Breast epithelium (tissue), 3 donors: Measurements from ENCODE around the gene TOX2.

ENCODE experiments used
- POLR2A ChIP-seq: fragments of 450-650 bp; IDR thresholded peaks from one replicate; pipeline ENCODE4 v1.6.1; 2016; ENCODE audit warnings: antibody characterized with exemption, mild to moderate bottlenecking, moderate library complexity
- POLR2AphosphoS5 ChIP-seq, 3 donors: sonication (generic); formaldehyde crosslinking; IDR thresholded peaks; one replicate each; pipeline ENCODE4 v1.6.1; 2017; ENCODE audit warnings: antibody characterized with exemption in 3 of 3
- TF ChIP-seq, protein P1 (sequence below), 3 donors: fragments of 450-650 bp; IDR thresholded peaks; one replicate each; pipeline ENCODE4 v1.5.1; 2016 to 2017; ENCODE audit warnings: antibody characterized with exemption in 3 of 3, mild to moderate bottlenecking in 3 of 3, moderate library complexity in 3 of 3

DNA sequence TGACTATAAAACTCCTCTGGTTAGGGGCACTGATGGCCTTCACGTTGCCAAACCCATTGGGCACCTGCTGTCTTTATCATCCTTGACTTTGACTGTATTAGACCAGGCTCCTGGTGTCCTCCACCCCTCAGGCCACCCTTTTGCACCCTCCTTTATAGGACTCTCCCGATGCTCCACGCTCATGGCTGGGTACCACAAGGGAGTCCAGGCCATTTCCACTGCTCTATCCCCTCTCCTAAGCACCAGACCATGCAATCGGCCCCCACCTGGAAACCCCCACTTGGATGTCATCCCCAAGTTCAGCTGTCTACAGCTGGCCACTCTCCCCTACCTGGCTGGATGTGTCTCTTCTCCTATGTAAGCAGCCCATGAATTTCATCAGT, 115.2 kb downstream of the TOX2 start:
- TF ChIP-seq, protein P1, sequence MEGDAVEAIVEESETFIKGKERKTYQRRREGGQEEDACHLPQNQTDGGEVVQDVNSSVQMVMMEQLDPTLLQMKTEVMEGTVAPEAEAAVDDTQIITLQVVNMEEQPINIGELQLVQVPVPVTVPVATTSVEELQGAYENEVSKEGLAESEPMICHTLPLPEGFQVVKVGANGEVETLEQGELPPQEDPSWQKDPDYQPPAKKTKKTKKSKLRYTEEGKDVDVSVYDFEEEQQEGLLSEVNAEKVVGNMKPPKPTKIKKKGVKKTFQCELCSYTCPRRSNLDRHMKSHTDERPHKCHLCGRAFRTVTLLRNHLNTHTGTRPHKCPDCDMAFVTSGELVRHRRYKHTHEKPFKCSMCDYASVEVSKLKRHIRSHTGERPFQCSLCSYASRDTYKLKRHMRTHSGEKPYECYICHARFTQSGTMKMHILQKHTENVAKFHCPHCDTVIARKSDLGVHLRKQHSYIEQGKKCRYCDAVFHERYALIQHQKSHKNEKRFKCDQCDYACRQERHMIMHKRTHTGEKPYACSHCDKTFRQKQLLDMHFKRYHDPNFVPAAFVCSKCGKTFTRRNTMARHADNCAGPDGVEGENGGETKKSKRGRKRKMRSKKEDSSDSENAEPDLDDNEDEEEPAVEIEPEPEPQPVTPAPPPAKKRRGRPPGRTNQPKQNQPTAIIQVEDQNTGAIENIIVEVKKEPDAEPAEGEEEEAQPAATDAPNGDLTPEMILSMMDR (IDR thresholded peaks at IDR 0.05) = no peak
- TF ChIP-seq POLR2AphosphoS5 (IDR thresholded peaks at IDR 0.05) (no peak), POLR2A (no peak)
